Measurements from ENCODE around the gene JMJD8. TPM values are rescaled to one million over a fixed set of nuclear protein-coding genes. Genes with fewer than 3 reads are reported as not detected.

The JMJD8 gene
- total and polyA plus RNA-seq, 9 donors = 10.2 to 73.9 (median 56.8) TPM

DNA sequence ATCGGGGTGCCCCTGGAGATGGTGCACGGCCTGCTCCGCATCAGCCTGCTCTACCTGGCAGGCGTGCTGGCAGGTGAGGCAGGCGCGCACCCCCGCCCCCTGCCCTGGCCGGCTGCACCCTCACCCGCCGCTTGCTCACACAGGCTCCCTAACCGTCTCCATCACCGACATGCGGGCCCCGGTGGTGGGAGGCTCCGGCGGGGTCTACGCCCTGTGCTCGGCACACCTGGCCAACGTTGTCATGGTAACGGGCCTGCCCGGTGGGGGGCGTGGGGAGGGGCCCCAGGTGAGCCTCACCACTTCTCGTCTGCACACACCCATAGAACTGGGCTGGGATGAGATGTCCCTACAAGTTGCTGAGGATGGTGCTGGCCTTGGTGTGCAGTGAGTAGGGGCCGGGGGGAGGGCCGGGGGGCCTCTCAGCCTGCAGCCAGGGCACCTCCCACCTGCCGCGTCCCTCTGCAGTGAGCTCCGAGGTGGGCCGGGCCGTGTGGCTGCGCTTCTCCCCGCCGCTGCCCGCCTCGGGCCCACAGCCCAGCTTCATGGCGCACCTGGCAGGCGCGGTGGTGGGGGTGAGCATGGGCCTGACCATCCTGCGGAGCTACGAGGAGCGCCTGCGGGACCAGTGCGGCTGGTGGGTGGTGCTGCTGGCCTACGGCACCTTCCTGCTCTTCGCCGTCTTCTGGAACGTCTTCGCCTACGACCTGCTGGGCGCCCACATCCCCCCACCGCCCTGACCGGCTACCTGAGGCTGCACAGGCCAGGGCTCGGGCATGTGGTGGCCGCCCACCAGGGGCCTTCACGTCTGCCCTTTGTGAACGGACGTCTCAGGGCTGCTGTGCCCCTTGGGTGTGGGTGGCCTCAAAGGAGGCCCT is 6.6 kb downstream of the JMJD8 start:
- Histone ChIP-seq H3K9me3 (no peaks in the 10 kb centered on the region), H3K27me3 (no peaks in the 10 kb centered on the region), H3K4me3 (no peak overlapping the region), H3K4me1 (ENCODE audit: insufficient read depth) (peaks cover 16% of the 10 kb centered on the region), H3K27ac (no peak overlapping the region), H3K36me3 (no peaks in the 10 kb centered on the region)
- peak in 2 of 5 donors; percentile 29 to 50 for DNase-seq
- TF ChIP-seq POLR2A (IDR thresholded peaks at IDR 0.05) = no peak
- TF ChIP-seq, protein P1, sequence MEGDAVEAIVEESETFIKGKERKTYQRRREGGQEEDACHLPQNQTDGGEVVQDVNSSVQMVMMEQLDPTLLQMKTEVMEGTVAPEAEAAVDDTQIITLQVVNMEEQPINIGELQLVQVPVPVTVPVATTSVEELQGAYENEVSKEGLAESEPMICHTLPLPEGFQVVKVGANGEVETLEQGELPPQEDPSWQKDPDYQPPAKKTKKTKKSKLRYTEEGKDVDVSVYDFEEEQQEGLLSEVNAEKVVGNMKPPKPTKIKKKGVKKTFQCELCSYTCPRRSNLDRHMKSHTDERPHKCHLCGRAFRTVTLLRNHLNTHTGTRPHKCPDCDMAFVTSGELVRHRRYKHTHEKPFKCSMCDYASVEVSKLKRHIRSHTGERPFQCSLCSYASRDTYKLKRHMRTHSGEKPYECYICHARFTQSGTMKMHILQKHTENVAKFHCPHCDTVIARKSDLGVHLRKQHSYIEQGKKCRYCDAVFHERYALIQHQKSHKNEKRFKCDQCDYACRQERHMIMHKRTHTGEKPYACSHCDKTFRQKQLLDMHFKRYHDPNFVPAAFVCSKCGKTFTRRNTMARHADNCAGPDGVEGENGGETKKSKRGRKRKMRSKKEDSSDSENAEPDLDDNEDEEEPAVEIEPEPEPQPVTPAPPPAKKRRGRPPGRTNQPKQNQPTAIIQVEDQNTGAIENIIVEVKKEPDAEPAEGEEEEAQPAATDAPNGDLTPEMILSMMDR (IDR thresholded peaks at IDR 0.05) = no peak
- no peak for TF ChIP-seq EP300 (IDR thresholded peaks at IDR 0.05)
- WGBS, 3 donors = 50 to 69% (median 63%) methylated on average over 39 to 57 of the region's 57 CpGs
- intact Hi-C loops (cut with DNase I) = no loop called here

DNA sequence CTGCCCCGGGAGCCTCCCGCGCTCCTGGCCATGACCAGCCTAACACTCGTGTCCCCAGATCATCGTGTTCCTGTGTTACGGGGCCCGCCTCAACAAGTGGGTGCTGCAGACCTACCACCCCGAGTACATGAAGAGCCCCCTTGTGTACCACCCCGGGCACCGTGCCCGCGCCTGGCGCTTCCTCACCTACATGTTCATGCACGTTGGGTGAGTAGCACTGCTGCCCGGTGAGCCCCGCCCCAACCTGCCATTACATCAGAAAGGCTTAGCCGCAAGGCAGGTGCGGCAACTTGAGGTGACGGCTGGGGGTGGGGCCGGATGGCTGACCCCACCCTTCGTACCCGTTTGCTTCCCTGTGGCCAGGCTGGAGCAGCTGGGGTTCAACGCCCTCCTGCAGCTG is 7.2 kb downstream of the JMJD8 start:
- Histone ChIP-seq H3K27ac (no peak overlapping the region), H3K9me3 (no peaks in the 10 kb centered on the region), H3K27me3 (no peaks in the 10 kb centered on the region), H3K4me3 (no peak overlapping the region), H3K36me3 (no peaks in the 10 kb centered on the region), H3K4me1 (ENCODE audit: insufficient read depth) (peaks cover 16% of the 10 kb centered on the region)
- no peak for TF ChIP-seq POLR2A (IDR thresholded peaks at IDR 0.05)
- WGBS, 3 donors = 65 to 83% (median 80%) methylated on average over 22 to 23 of the region's 23 CpGs
- DNase-seq = peak in 2 of 5 donors; percentile 36 to 52
- intact Hi-C loops (cut with DNase I) = no loop called here

GRCh38 chr16:676565-676902 is 7.6 kb downstream of the JMJD8 start:
- no peaks in the 10 kb centered on the region for H3K27me3 ChIP-seq
- no peaks in the 10 kb centered on the region for H3K36me3 ChIP-seq
- intact Hi-C loops (cut with DNase I) = no loop called here
- no peak overlapping the region for H3K4me3 ChIP-seq
- no peaks in the 10 kb centered on the region for H3K9me3 ChIP-seq
- no peak overlapping the region for H3K27ac ChIP-seq
- TF ChIP-seq, protein P1 (IDR thresholded peaks at IDR 0.05) = no peak
- TF ChIP-seq POLR2A (IDR thresholded peaks at IDR 0.05) (no peak), EP300 (IDR thresholded peaks at IDR 0.05) (no peak)
- H3K4me1 ChIP-seq (ENCODE audit: insufficient read depth) = peaks cover 14% of the 10 kb centered on the region
- WGBS, 3 donors = 86 to 92% (median 91%) methylated on average over 21 of the region's 21 CpGs
- DNase-seq = no peak

- no peak for DNase-seq
- 32 to 39% (median 38%) methylated on average over 19 to 25 of the region's 25 CpGs for WGBS, 3 donors
- no peaks in the 10 kb centered on the region for H3K27me3 ChIP-seq
- no peaks in the 10 kb centered on the region for H3K9me3 ChIP-seq
- intact Hi-C loops (cut with DNase I) = no loop called here
- H3K4me1 ChIP-seq (ENCODE audit: insufficient read depth) = peaks cover 10% of the 10 kb centered on the region
- no peak overlapping the region for H3K27ac ChIP-seq
- TF ChIP-seq POLR2A (IDR thresholded peaks at IDR 0.05) (no peak), EP300 (IDR thresholded peaks at IDR 0.05) (no peak)
- TF ChIP-seq, protein P1 (IDR thresholded peaks at IDR 0.05) = no peak
- peak overlapping the region; percentile 18 for H3K4me3 ChIP-seq
- no peaks in the 10 kb centered on the region for H3K36me3 ChIP-seq
Observed at GRCh38 chr16:675884-676564, 8.1 kb downstream of the JMJD8 start.

Data from ovary (tissue), 9 donors.